ENCODE results near the gene CCDC80. TPM values are rescaled to one million over a fixed set of nuclear protein-coding genes. Genes with fewer than 3 reads are reported as not detected.

Gene CCDC80
- total and polyA plus RNA-seq, 9 of the 15 experiments (the other 6 are each of a cell fraction or from before 2014, with no cell fraction given) = 0.17 to 2.0 (median 1.1) TPM

- CTCF ChIA-PET (ENCODE audit: low intra/inter-chr PET ratio) = no interaction called here
- H3K36me3 ChIP-seq (ENCODE audit: control insufficient read depth, insufficient read depth, low read length) = peaks cover 25% of the 10 kb centered on the region; the same call in 1 of the 3 replicates
- H3K27ac ChIP-seq (ENCODE audit: extremely low read depth, low read depth, low read length) = no peak overlapping the region
- WGBS (ENCODE audit: insufficient coverage, low coverage, missing lambda C conversion rate) = 67% methylated on average over 1 of the region's 1 CpG
- FAIRE-seq (no peak), ATAC-seq (no peak), DNase-seq (ENCODE audit: extremely low read depth in 1 of 4, low spot score in 3 of 4) (no peak)
- H3K27me3 ChIP-seq (ENCODE audit: control insufficient read depth in 2 of 2, insufficient read depth in 2 of 2, low read length in 2 of 2) = no peaks in the 10 kb centered on the region
- H3K4me2 ChIP-seq (ENCODE audit: insufficient read depth, low read length) = no peak overlapping the region
- no TSS peak for BruUV-seq (replicated peaks)
- intact Hi-C loops (cut with micrococcal nuclease) = no loop called here
- H3K79me2 ChIP-seq (ENCODE audit: control insufficient read depth, insufficient read depth, low read length) = peaks cover 71% of the 10 kb centered on the region
- peaks cover 0 to under 1% of the 10 kb centered on the region in 2 experiments; a peak in 1 of 5 replicates for H3K4me1 ChIP-seq (replicated peaks in 1 of 2; ENCODE audit: control insufficient read depth in 2 of 2, insufficient read depth in 2 of 2, low read length in 2 of 2)
- in situ Hi-C loops (cut with MboI) = no loop called here
- no peak overlapping the region for H2AFZ ChIP-seq (ENCODE audit: low read depth, low read length)
- no peaks in the 10 kb centered on the region for H3K9me1 ChIP-seq (ENCODE audit: control insufficient read depth, insufficient read depth, low read length)
- H3K9ac ChIP-seq (ENCODE audit: insufficient read depth in 1 of 2, low read depth in 2 of 2, low read length in 2 of 2) = no peak overlapping the region
- no peak overlapping the region for H3K4me3 ChIP-seq
- H3K9me3 ChIP-seq (replicated peaks; ENCODE audit: control insufficient read depth, insufficient read depth, low read depth, low read length) = no peaks in the 10 kb centered on the region
- POLR2A ChIA-PET = no interaction called here
- H4K20me1 ChIP-seq (replicated peaks; ENCODE audit: control insufficient read depth, insufficient read depth, low read length) = no peaks in the 10 kb centered on the region
- TF ChIP-seq DNMT1 (IDR thresholded peaks at IDR 0.05) (no peak), ZNF217 (CRISPR knock-in tag; IDR thresholded peaks at IDR 0.05) (no peak), TCF7L2 (IDR thresholded peaks at IDR 0.05; ENCODE audit: low read depth, low read length) (no peak), KLF1 (tag; IDR thresholded peaks at IDR 0.05) (no peak), PRPF4 (IDR thresholded peaks at IDR 0.05; ENCODE audit: insufficient read depth, low read depth, low read length, poor library complexity, severe bottlenecking) (no peak), TBL1XR1 (IDR thresholded peaks at IDR 0.05; ENCODE audit: low read length in 2 of 2) (no peak), E2F4 (CRISPR knock-in tag; IDR thresholded peaks at IDR 0.05; ENCODE audit: low read depth) (no peak), CSDE1 (IDR thresholded peaks at IDR 0.05) (no peak), ZKSCAN1 (IDR thresholded peaks at IDR 0.05; ENCODE audit: low read depth, low read length) (no peak)
Observed at GRCh38 chr3:112557976-112558375, 83.0 kb downstream of the CCDC80 start.

Data from K562 (cell line).